LNCAP (cell line): Measurements from ENCODE around the gene ADAM29.

Experiments
- CTCF ChIP-seq: fragments of 450-650 bp; IDR thresholded peaks from 2 replicates; pipeline ENCODE4 v1.5.1; 2017; ENCODE audit warnings: mild to moderate bottlenecking

ADAM29 gene

DNA sequence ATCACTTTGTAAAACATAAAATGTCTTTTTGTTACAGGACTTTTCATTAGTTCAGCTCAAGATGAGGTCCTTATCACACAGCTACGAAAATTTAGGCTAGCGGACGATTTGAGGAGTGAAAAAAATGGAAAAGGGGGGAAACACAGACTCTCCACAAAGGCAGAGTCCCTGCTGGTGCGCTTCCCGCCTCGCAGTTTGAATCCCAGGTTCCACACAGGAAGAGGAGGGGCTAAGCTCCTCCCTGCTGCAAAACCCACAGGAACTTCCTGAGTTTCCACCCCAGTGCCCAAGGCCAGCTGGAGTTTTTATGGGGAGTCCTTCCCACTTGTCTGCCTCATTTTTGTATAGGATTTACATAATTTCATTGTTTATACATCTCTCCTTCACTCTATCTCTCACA lies 11.2 kb downstream of the ADAM29 start:
- no peak for TF ChIP-seq CTCF

DNA sequence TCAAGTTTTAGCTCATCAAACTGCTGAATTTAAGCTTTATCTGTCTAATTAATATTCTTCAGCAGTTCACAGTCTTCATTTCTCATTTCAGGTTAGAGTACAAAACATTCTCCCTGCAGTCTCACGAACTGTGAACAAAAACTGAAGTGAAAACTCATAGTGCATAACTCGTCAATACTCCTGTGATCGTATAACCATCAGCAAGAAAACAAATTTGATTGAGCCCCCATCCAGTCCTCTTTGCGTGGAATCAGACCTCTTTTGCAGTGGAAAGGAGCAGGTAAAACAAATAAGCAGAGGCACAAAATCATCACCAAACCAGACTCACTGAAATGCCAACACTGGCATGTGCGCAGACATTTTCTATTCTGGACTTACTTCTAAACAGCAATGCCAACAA lies 12.7 kb downstream of the ADAM29 start:
- no peak for TF ChIP-seq CTCF

DNA sequence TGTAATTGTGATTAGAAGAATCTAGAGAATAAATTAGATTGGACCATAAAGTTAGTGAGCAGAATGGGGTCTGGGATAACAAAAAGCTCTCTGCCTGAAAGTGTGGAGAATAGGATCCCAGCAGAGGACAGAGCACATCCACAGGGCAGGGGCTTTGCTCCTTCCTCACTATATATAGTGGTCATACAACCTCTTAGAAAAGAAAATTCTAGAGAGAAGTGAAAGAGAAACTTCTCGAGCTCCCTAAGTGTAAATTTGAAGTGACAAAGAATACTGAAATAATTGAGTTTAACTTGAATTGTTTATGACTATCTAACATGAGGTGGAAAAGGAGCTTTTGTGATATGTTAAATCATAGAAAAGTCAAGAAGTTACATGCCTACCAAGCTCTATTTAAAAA lies 14.9 kb downstream of the ADAM29 start:
- TF ChIP-seq CTCF, result no peak

DNA sequence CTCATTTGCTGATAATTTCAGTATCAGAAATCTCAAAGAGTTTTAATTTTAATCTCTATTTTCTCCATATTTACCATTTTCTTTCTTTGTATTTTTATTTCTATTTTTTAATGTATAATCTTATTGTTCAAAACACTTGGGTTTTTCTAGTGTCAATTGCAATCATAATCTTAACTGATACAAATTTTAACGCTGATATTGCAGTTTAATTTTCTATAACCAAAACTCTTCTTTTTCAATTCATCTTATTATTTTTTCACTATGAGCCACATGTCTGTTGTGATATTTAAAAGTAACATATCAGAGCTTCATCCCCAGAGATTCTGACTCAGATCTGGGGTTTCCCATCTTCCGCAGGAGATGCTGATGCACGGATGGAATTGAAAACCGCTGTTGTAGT lies 16.2 kb downstream of the ADAM29 start:
- TF ChIP-seq CTCF, result no peak

DNA sequence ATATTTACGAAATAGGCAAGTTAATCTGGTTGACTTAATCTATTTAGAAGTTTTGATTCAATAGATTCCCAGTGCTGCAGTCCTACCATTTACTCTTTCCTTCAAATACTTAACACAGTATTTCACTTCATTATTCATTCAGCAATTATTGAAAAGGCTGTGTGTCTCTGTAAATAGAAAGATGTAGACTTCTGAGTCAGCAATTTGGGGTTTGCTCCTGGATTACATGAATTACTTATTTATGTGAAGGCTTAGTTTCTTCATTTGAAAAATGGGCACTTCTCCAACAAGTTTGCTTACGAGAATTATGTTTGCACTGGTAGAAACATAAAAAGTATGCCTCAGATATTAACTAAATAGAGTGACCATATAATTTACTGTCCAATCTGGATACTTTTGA lies 17.4 kb downstream of the ADAM29 start:
- TF ChIP-seq CTCF, result no peak

DNA sequence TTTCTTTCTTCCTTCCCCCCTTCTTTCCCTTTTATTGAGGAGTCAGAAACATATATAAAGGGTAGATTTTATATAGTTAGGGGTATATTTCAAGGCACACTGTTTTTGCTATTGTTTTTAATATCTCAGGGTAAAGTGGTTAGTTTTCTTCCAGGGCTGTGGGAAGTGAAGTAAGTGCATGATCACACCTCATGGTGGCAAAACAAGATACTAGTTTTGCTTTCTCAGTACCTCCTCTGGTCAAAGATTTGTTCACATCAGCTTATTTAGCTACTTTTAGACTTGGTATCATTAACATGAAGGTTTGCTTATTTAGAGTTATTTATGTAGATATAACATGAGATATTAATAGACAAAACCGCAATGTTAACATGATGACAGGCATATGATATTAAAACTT lies 21.8 kb downstream of the ADAM29 start:
- TF ChIP-seq CTCF, result no peak

DNA sequence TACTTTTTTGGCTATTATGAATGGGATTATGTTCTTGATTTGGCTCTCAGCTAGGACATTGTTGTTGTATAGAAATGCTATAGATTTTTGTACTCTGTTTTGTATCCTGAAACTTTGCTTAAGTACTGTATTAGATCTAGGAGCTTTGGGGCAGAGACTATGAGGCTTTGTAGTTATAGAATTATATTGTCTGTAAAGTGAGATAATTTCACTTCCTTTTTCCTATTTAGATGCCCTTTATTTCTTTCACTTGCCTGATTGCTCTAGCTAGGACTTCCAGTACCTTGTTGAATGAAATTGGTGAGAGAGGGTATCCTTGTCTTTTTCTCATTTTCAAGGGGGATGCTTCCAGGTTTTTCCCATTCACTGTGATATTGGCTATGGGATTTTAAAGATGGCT lies 28.1 kb downstream of the ADAM29 start:
- no peak for TF ChIP-seq CTCF

- no peak for TF ChIP-seq CTCF
Observed at GRCh38 chr4:174948826-174949225, 30.7 kb downstream of the ADAM29 start.
